CD4-positive, alpha-beta T cell treated with Interleukin-6 at 100 ng/mL for 8 hours (primary cell): ENCODE data around the gene CTAG1A.
"Not testable (repeated sequence)": the region's sequence is repeated elsewhere in the genome, so short reads cannot be mapped to it uniquely, and the experiment has no call there.

Experiments
- DNase-seq: peaks from one replicate; pipeline ENCODE4 v3.0.0-alpha.2; 2020; ENCODE audit warnings: mixed read lengths, low spot score

The CTAG1A gene

DNA sequence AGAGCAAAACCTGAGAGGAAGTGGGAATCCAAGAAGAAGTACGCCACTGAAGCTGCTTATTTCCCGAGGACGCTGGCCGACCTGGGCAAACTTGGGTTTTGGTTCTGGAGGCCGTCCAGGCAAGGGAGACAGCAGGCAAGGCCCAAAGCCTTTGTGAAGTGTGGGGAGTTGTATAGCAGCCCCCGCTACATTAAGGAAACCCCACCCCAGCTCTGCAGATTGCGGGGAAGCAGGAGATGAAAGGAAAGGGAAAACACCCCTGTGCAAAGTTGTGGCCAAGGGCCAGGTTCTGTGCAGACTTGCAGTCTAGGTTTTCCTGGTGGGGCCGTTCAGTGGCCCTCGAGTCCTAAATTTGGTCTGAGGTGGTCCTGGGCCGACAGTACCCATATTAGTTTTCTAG, 11.9 kb upstream of the CTAG1A start:
- not testable (repeated sequence) for DNase-seq

GRCh38 chrX:154575076-154575475, 9.9 kb upstream of the CTAG1A start:
- not testable (repeated sequence) for DNase-seq

DNA sequence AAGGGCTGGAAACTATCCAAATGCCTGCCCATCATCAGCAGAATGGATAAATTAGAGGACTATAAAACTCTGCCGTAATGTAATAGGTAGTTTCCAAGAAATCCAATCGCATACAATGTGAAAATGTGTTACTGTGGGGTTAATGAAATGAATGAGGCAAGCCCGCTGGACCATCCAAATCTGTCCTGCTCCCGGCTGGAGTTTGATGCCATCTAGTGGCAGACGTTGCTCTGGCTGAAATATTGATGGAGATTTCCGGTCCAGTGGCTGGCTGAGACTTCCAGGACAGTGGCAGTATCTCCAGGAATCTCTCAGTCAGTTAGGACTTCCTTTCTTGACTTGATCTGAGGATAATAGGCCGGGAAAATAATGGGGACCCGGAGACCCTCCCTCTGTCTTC, 1.9 kb upstream of the CTAG1A start:
- DNase-seq: not testable (repeated sequence)

GRCh38 chrX:154590415-154590814, 5.5 kb downstream of the CTAG1A start:
- DNase-seq: not testable (repeated sequence)

- DNase-seq: no peak
Observed at GRCh38 chrX:154592505-154592904, 7.6 kb downstream of the CTAG1A start.

- DNase-seq: no peak
Observed at GRCh38 chrX:154593201-154593600, 8.3 kb downstream of the CTAG1A start.

GRCh38 chrX:154594491-154594890, 9.6 kb downstream of the CTAG1A start:
- no peak for DNase-seq

GRCh38 chrX:154595559-154596249, 10.8 kb downstream of the CTAG1A start:
- DNase-seq: no peak

DNA sequence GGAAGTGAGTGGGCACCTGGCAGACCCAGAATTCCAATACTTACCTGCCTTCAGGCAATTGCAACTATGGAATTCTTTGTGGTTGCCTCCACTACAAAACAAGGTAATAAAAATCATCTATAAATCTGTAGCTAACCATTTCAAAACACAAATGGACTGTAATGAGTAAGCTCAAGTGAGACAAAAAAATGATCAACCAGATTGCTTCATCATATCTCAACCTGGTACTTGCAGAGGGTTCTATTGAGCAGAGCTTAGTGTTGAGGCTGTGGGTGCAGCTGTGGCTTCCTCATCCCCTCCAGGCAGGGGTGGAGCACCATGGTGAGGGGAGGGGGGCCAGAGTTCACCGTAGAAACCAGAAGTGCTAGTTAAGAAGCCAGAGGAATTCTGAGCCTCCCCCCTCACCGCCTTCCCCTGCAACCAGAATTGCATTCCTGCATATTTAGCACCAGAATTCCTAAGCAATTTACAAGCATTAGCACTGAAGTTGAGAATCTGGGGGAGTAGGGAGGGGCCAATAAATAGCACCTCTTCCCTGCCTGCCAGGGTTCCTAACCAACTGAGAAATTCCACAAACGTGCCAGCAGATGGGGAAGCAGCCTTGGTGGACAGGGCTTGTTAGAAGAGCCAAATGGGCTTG, 11.5 kb downstream of the CTAG1A start:
- DNase-seq: no peak

DNA sequence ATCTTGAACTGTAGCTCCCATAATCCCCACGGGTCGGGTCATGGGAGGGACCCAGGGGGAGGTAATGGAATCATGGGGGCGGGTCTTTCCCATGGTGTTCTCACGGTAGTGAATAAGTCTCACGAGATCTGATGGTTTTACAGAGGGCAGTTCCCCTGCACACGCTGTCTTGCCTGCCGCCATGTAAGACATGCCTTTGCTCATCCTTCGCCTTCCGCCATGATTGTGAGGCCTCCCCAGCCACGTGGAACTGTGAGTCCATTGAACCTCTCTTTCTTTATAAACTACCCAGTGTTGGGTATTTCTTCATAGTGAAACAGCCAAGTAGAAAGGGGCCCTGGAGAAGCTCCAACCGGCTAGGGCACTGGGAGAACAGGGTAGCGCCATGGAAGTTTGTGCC, 12.3 kb downstream of the CTAG1A start:
- no peak for DNase-seq

GRCh38 chrX:154598656-154599055, 13.7 kb downstream of the CTAG1A start:
- DNase-seq: no peak

GRCh38 chrX:154599531-154599930, 14.6 kb downstream of the CTAG1A start:
- DNase-seq: no peak

- DNase-seq: no peak
Observed at GRCh38 chrX:154600759-154601374, 15.9 kb downstream of the CTAG1A start.

DNA sequence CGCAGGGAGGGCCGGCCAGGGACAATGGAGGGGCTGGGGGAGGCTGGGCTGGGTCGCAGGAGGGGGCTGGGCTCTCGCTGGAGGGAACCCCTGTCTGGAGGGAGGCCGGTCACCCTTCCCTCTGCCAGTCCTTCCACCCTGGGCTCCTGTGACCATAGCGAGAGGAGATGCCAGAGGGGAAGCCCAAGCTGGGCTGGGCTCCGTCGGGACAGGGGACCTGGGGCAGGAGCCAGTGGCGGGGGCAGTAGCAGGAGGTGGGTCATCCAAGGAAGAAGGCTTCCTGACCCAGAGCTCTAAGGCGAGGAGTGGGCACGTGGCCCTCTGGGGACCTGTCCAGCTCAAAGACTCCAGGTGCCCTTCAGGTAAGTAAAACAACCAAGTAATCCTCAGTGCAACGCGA, 17.3 kb downstream of the CTAG1A start:
- DNase-seq: no peak

- no peak for DNase-seq
Observed at GRCh38 chrX:154602766-154603437, 18.0 kb downstream of the CTAG1A start.

DNA sequence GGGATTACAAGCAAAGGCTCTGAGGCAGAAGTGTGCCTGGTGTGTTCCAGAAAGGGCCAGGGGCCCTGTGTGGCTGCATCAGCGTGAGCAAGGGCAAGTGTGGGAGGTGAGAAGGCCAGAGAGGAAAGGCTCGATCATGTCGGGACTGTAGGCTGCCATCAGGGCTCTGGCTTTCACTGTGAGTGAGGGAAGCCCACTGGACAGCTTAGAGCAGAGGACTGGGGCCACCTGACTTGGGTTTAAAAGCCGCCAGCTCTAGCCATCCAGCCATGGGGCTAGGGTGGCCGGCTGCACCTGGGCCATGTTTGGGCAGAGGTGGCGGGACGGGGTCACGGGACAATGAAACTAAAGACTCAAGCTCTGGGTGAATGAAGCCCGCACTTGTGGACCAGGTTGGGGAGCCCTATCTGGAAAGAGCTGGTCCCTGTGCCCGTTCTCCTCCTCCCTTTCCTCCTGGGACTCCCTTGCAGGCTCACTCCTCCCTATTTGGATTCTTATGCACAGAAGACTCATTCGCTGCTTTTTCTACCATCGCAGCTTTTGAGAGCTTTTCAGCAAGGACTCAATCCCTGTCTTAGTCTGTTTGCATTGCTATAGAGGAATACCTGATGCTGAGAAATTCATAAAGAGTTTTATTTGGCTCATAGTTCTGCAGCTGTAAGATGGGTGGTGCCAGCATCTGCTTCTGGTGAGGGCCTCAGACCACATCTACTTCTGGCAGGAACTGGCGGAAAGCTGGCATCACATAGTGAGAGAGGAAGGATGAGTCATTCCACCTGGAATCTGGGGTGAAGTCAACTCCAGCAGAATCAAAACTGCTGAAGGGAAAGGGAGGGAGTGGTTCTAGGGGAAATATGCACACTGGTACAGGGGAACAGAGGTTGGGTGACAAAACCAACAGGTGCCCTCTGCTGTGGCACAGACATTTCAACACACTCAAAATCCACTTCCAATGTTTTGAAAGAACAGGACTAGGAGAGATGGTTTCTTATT, 18.8 kb downstream of the CTAG1A start:
- DNase-seq: no peak

DNA sequence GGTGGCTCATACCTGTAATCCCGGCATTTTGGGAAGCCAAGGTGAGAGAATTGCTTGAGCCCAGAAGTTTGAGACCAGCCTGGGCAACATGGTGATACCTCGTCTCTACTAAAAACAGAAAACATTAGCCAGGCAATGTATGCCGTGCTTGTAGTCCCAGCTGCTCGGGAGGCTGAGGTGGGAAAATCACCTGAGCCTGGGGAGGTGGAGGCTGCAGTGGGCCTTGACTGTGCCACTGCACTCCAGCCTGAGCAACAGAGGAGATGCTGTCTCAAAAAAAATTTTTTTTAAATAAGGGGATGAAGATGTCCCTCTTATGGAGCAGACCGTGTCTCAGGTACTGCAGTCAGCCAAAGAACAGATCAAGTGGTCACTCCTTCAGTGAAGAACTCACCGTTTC, 20.6 kb downstream of the CTAG1A start:
- DNase-seq: no peak

DNA sequence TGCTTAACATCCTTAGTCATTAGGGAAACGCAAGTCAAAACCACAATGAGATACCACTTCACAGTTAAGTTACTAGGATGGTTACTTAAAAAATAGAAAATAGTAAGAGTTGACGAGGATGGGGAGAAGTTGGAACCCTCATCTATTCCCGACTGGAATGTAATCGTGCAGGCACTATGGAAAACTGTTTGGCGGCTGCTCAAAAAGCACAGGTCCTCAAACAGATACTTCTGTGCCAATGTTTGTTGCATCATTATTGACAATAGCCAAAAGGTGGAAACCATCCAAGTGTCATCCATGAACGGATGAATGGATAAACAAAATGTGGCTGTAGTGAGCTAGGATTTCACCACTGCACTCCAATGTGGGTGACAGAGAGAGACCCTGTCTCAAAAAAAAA, 22.4 kb downstream of the CTAG1A start:
- DNase-seq: no peak

- not testable (repeated sequence) for DNase-seq
Observed at GRCh38 chrX:154607976-154608375, 23.0 kb downstream of the CTAG1A start.

GRCh38 chrX:154608823-154609222, 23.9 kb downstream of the CTAG1A start:
- not testable (repeated sequence) for DNase-seq

GRCh38 chrX:154611146-154611545, 26.2 kb downstream of the CTAG1A start:
- not testable (repeated sequence) for DNase-seq

- not testable (repeated sequence) for DNase-seq
Observed at GRCh38 chrX:154613586-154613985, 28.7 kb downstream of the CTAG1A start.
